Trophoblast cell (in vitro differentiated cells and primary cell): ENCODE results near the gene GALNT1.
A peak's percentile ranks its signal among the peaks of the same experiment; 100 is the strongest.

Source experiments
- DNase-seq, 2 donors: peaks; one replicate each; pipeline ENCODE4 v3.0.0-alpha.2; 2016
- H2AFZ ChIP-seq: 2 replicates; pipeline ENCODE4 v1.6.1; 2013; ENCODE audit warnings: low read length, moderate library complexity, mild to moderate bottlenecking; ENCODE audit not compliant: insufficient read depth, poor library complexity
- H2AK5ac ChIP-seq: 2 replicates; pipeline ENCODE4 v1.6.1; 2013; ENCODE audit warnings: mild to moderate bottlenecking, low read length
- H2BK120ac ChIP-seq: 2 replicates; pipeline ENCODE4 v1.6.1; 2013; ENCODE audit warnings: low read length, mild to moderate bottlenecking, moderate library complexity; ENCODE audit not compliant: insufficient read depth, poor library complexity
- H2BK12ac ChIP-seq: 2 replicates; pipeline ENCODE4 v1.6.1; 2013; ENCODE audit warnings: mild to moderate bottlenecking, low read length, moderate library complexity
- H2BK5ac ChIP-seq: 2 replicates; pipeline ENCODE4 v1.6.1; 2013; ENCODE audit warnings: low read length, low read depth, moderate library complexity, mild to moderate bottlenecking; ENCODE audit not compliant: poor library complexity
- H3K14ac ChIP-seq: 2 replicates; pipeline ENCODE4 v1.6.1; 2013; ENCODE audit warnings: mild to moderate bottlenecking, low read length
- H3K18ac ChIP-seq: 2 replicates; pipeline ENCODE4 v1.6.1; 2013; ENCODE audit warnings: mild to moderate bottlenecking, low read length
- H3K23ac ChIP-seq: 2 replicates; pipeline ENCODE4 v1.6.1; 2013; ENCODE audit warnings: low read length
- H3K27ac ChIP-seq: 2 replicates; pipeline ENCODE4 v1.5.1; 2013; ENCODE audit warnings: low read depth, mild to moderate bottlenecking, inconsistent platforms, low read length, moderate library complexity
- H3K27me3 ChIP-seq: 2 replicates; pipeline ENCODE4 v1.6.1; 2013; ENCODE audit warnings: inconsistent platforms, mild to moderate bottlenecking, low read length, moderate library complexity; ENCODE audit not compliant: insufficient read depth
- H3K36me3 ChIP-seq, 2 experiments: 1 replicate in 1 of 2; 2 replicates in 1 of 2; pipeline ENCODE4 v1.6.1; 2013; ENCODE audit warnings: low read length in 2 of 2, mild to moderate bottlenecking in 2 of 2, moderate library complexity in 1 of 2; ENCODE audit not compliant: insufficient read depth in 2 of 2, control insufficient read depth in 1 of 2
- H3K4ac ChIP-seq: 2 replicates; pipeline ENCODE4 v1.6.1; 2013; ENCODE audit warnings: low read depth, mild to moderate bottlenecking, low read length, moderate library complexity
- H3K4me1 ChIP-seq, 2 experiments: 1 replicate in 1 of 2; 2 replicates in 1 of 2; pipeline ENCODE4 v1.6.1; 2013; ENCODE audit warnings: low read length in 2 of 2, mild to moderate bottlenecking in 2 of 2, moderate library complexity in 1 of 2; ENCODE audit not compliant: insufficient read depth in 2 of 2, control insufficient read depth in 1 of 2
- H3K4me2 ChIP-seq: 2 replicates; pipeline ENCODE4 v1.6.1; 2013; ENCODE audit warnings: inconsistent platforms, mild to moderate bottlenecking, low read length, moderate library complexity
- H3K4me3 ChIP-seq: 2 replicates; pipeline ENCODE4 v1.5.1; 2013; ENCODE audit warnings: mild to moderate bottlenecking, low read depth, low read length, inconsistent platforms
- H3K79me1 ChIP-seq: one replicate; pipeline ENCODE4 v1.6.1; 2013; ENCODE audit warnings: low read length
- H3K79me2 ChIP-seq: 2 replicates; pipeline ENCODE4 v1.6.1; 2013; ENCODE audit warnings: low read length, mild to moderate bottlenecking; ENCODE audit not compliant: control insufficient read depth, insufficient read depth, poor library complexity
- H3K9ac ChIP-seq: 2 replicates; pipeline ENCODE4 v1.6.1; 2013; ENCODE audit warnings: mild to moderate bottlenecking, low read length
- H3K9me3 ChIP-seq: 2 replicates; pipeline ENCODE4 v1.6.1; 2013; ENCODE audit warnings: low read depth, mild to moderate bottlenecking, control low read depth, inconsistent platforms, low read length; ENCODE audit not compliant: insufficient read depth
- H4K12ac ChIP-seq: 2 replicates; pipeline ENCODE4 v1.6.1; 2013; ENCODE audit warnings: low read depth, mild to moderate bottlenecking, low read length, moderate library complexity
- H4K8ac ChIP-seq: 2 replicates; pipeline ENCODE4 v1.6.1; 2013; ENCODE audit warnings: low read depth, mild to moderate bottlenecking, low read length, moderate library complexity
- H4K91ac ChIP-seq: one replicate; pipeline ENCODE4 v1.6.1; 2013; ENCODE audit warnings: low read depth, mild to moderate bottlenecking, low read length, moderate library complexity
- WGBS: extraction: QIAGEN DNeasy Blood & Tissue Kit; methylation state at CpG from one replicate; pipeline ENCODE4 v1.1.7; 2013; ENCODE audit warnings: missing lambda C conversion rate; ENCODE audit not compliant: insufficient read length, insufficient coverage; ENCODE audit errors: extremely low coverage; 5-methylcytosine and 5-hydroxymethylcytosine counted together

Gene GALNT1

DNA sequence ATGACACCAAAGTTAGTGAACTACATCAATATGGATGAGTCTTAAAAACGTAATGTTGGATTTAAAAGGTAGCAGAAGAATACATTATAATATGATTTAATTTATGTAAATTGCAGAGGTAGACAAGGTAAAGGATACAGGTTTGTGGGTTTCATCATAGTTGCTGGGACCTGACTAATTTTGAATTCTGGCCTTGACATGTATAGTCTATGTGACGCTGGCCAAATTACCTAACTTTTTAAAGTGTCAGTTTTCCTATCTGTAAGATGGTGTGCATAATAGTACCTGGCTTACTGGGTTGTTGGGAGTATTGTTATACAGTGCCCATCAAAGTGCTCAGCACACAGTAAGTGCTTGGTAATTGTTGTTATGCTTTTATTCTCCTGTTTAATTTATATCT is 34.5 kb downstream of the GALNT1 start:
- Histone ChIP-seq H3K14ac (no peak overlapping the region), H3K27ac (no peak overlapping the region), H2AFZ (no peak overlapping the region), H3K36me3 (no peaks in the 10 kb centered on the region), H3K9me3 (no peaks in the 10 kb centered on the region), H3K4me1 (peaks cover 5 to 8% of the 10 kb centered on the region in 2 experiments), H3K4ac (no peak overlapping the region), H3K9ac (no peak overlapping the region), H3K23ac (no peak overlapping the region), H2BK120ac (no peak overlapping the region), H3K79me2 (peaks cover 4% of the 10 kb centered on the region), H4K12ac (no peak overlapping the region), H3K79me1 (peaks cover 4% of the 10 kb centered on the region), H3K27me3 (no peaks in the 10 kb centered on the region), H2BK12ac (no peak overlapping the region), H3K4me3 (no peak overlapping the region), H3K18ac (no peak overlapping the region), H4K91ac (no peak overlapping the region), H3K4me2 (no peak overlapping the region), H2AK5ac (no peak overlapping the region), H2BK5ac (no peak overlapping the region), H4K8ac (no peak overlapping the region)
- no peak for DNase-seq
- WGBS = no CpG with 5 or more reads among the region's 2 CpGs

- Histone ChIP-seq H3K27ac (peak overlapping the region; percentile 67), H3K79me2 (peaks cover 4% of the 10 kb centered on the region), H2AFZ (no peak overlapping the region), H3K27me3 (no peaks in the 10 kb centered on the region), H3K4me2 (no peak overlapping the region), H4K8ac (peak overlapping the region; percentile 43), H3K4me3 (no peak overlapping the region), H3K4me1 (peaks cover 5 to 8% of the 10 kb centered on the region in 2 experiments), H3K79me1 (peaks cover 4% of the 10 kb centered on the region), H3K9ac (no peak overlapping the region), H2BK12ac (no peak overlapping the region), H2BK120ac (no peak overlapping the region), H3K23ac (no peak overlapping the region), H2BK5ac (peak overlapping the region; percentile 52), H2AK5ac (no peak overlapping the region), H4K91ac (no peak overlapping the region), H3K9me3 (no peaks in the 10 kb centered on the region), H3K4ac (no peak overlapping the region), H4K12ac (no peak overlapping the region), H3K18ac (no peak overlapping the region), H3K14ac (no peak overlapping the region), H3K36me3 (no peaks in the 10 kb centered on the region)
- no CpG with 5 or more reads among the region's 6 CpGs for WGBS
- DNase-seq = peak; percentile 1 to 11
These were observed 35.3 kb downstream of the GALNT1 start for GRCh38 chr18:35616664-35617423.

DNA sequence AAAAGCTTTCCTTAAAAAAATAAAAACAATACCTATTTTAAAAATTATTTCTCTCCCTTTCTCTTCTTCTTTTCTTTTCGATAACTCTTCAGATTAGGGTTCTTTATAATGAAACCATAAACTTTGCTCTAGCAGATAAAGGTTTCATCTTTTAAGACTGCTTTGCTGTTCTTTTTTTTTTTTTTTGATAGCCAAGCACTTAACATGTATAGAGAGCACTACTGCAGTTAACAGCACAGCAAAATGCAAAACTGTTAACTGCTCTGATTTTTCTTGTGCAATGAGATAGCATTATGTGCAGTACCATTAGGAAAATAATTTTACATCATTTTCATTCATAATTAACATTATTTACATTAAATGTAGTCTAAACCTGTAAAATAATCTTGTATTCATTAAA is 36.3 kb downstream of the GALNT1 start:
- H3K9ac ChIP-seq = no peak overlapping the region
- H3K4ac ChIP-seq = no peak overlapping the region
- no peak overlapping the region for H4K8ac ChIP-seq
- H3K23ac ChIP-seq = no peak overlapping the region
- H3K4me2 ChIP-seq = no peak overlapping the region
- H3K79me2 ChIP-seq = peaks cover 3% of the 10 kb centered on the region
- peaks cover 5 to 8% of the 10 kb centered on the region in 2 experiments for H3K4me1 ChIP-seq
- H3K36me3 ChIP-seq = no peaks in the 10 kb centered on the region
- H2AK5ac ChIP-seq = no peak overlapping the region
- no peak overlapping the region for H4K12ac ChIP-seq
- no peak overlapping the region for H4K91ac ChIP-seq
- DNase-seq = no peak
- no peak overlapping the region for H2BK120ac ChIP-seq
- no peak overlapping the region for H2AFZ ChIP-seq
- H3K27me3 ChIP-seq = no peaks in the 10 kb centered on the region
- no peak overlapping the region for H2BK12ac ChIP-seq
- H2BK5ac ChIP-seq = no peak overlapping the region
- no peak overlapping the region for H3K18ac ChIP-seq
- no peak overlapping the region for H3K27ac ChIP-seq
- H3K9me3 ChIP-seq = no peaks in the 10 kb centered on the region
- WGBS = no CpG with 5 or more reads among the region's 1 CpG
- H3K14ac ChIP-seq = no peak overlapping the region
- no peak overlapping the region for H3K4me3 ChIP-seq
- H3K79me1 ChIP-seq = peaks cover 4% of the 10 kb centered on the region

- H3K79me2 ChIP-seq = peaks cover 3% of the 10 kb centered on the region
- no peak for DNase-seq
- no peak overlapping the region for H2BK120ac ChIP-seq
- no peak overlapping the region for H3K14ac ChIP-seq
- H2BK5ac ChIP-seq = no peak overlapping the region
- H3K4ac ChIP-seq = no peak overlapping the region
- H3K36me3 ChIP-seq = no peaks in the 10 kb centered on the region
- H3K23ac ChIP-seq = no peak overlapping the region
- no peak overlapping the region for H4K8ac ChIP-seq
- peaks cover 4% of the 10 kb centered on the region for H3K79me1 ChIP-seq
- no peak overlapping the region for H3K4me2 ChIP-seq
- no peak overlapping the region for H3K18ac ChIP-seq
- no peak overlapping the region for H2BK12ac ChIP-seq
- peaks cover 5 to 8% of the 10 kb centered on the region in 2 experiments for H3K4me1 ChIP-seq
- H4K91ac ChIP-seq = no peak overlapping the region
- no peak overlapping the region for H3K27ac ChIP-seq
- H2AK5ac ChIP-seq = no peak overlapping the region
- no peak overlapping the region for H2AFZ ChIP-seq
- H3K9ac ChIP-seq = no peak overlapping the region
- no peak overlapping the region for H4K12ac ChIP-seq
- H3K9me3 ChIP-seq = no peaks in the 10 kb centered on the region
- no peak overlapping the region for H3K4me3 ChIP-seq
- H3K27me3 ChIP-seq = no peaks in the 10 kb centered on the region
These were observed 36.7 kb downstream of the GALNT1 start for GRCh38 chr18:35618289-35618688.
